Uterus (tissue), 2 donors: ENCODE results near the gene OAS2.

ENCODE experiments used
- CTCF ChIP-seq, 4 experiments: fragments of 200-600 bp in 2 of 4; fragments of 450-650 bp in 2 of 4; sonication (generic) in 2 of 4; IDR thresholded peaks; one replicate each; pipeline ENCODE4 v1.5.1; 2016 to 2019; ENCODE audit warnings: antibody characterized with exemption in 4 of 4, mild to moderate bottlenecking in 2 of 4, moderate library complexity in 1 of 4
- POLR2A ChIP-seq, 2 donors: fragments of 450-650 bp; IDR thresholded peaks; one replicate each; pipeline ENCODE4 v1.6.1; 2016; ENCODE audit warnings: antibody characterized with exemption in 2 of 2, mild to moderate bottlenecking in 1 of 2, moderate library complexity in 1 of 2

GRCh38 chr12:113055594-113056380 is 77.5 kb downstream of the OAS2 start:
- TF ChIP-seq CTCF (IDR thresholded peaks at IDR 0.05), result no peak
- TF ChIP-seq POLR2A (IDR thresholded peaks at IDR 0.05), result no peak
